H9 (cell line): ENCODE data around the gene PRR5L. TPM values are rescaled to one million over a fixed set of nuclear protein-coding genes. Genes with fewer than 3 reads are reported as not detected.

Experiments used
- DNase-seq: peaks from one replicate; pipeline ENCODE4 v3.0.0-alpha.2; 2017
- H2AFZ ChIP-seq: one replicate; pipeline ENCODE4 v1.6.1; 2013; ENCODE audit warnings: mild to moderate bottlenecking, low read length, control low read depth, moderate library complexity
- H2AK5ac ChIP-seq: 2 replicates; pipeline ENCODE4 v1.6.1; 2013; ENCODE audit warnings: low read length, control low read depth, mixed read lengths; ENCODE audit not compliant: insufficient read length
- H2BK120ac ChIP-seq: one replicate; pipeline ENCODE4 v1.6.1; 2013; ENCODE audit warnings: low read depth, mild to moderate bottlenecking, low read length, control low read depth, inconsistent platforms; ENCODE audit not compliant: poor library complexity, severe bottlenecking
- H2BK12ac ChIP-seq: 2 replicates; pipeline ENCODE4 v1.6.1; 2013; ENCODE audit warnings: low read length, control low read depth, mixed read lengths, low read depth; ENCODE audit not compliant: insufficient read length
- H2BK15ac ChIP-seq: 2 replicates; pipeline ENCODE4 v1.6.1; 2013; ENCODE audit warnings: low read depth, low read length, control low read depth
- H2BK20ac ChIP-seq: one replicate; pipeline ENCODE4 v1.6.1; 2013; ENCODE audit warnings: low read depth, mild to moderate bottlenecking, low read length, control low read depth, inconsistent platforms; ENCODE audit not compliant: poor library complexity, severe bottlenecking
- H2BK5ac ChIP-seq: 2 replicates; pipeline ENCODE4 v1.6.1; 2013; ENCODE audit warnings: low read length, control low read depth, mixed read lengths; ENCODE audit not compliant: insufficient read length
- H3K14ac ChIP-seq: 2 replicates; pipeline ENCODE4 v1.6.1; 2013; ENCODE audit warnings: low read length, control low read depth; ENCODE audit not compliant: insufficient read depth
- H3K18ac ChIP-seq: 2 replicates; pipeline ENCODE4 v1.6.1; 2013; ENCODE audit warnings: low read depth, mild to moderate bottlenecking, mixed read lengths, low read length, control low read depth; ENCODE audit not compliant: insufficient read length
- H3K23ac ChIP-seq: 2 replicates; pipeline ENCODE4 v1.6.1; 2013; ENCODE audit warnings: low read length, control low read depth, mixed read lengths, low read depth; ENCODE audit not compliant: insufficient read length
- H3K23me2 ChIP-seq: 2 replicates; pipeline ENCODE4 v1.6.1; 2013; ENCODE audit warnings: low read depth, mild to moderate bottlenecking, mixed read lengths, low read length, control low read depth; ENCODE audit not compliant: insufficient read length, poor library complexity, severe bottlenecking
- H3K27ac ChIP-seq: 2 replicates; pipeline ENCODE4 v1.5.1; 2013; ENCODE audit warnings: low read length, control low read depth, mixed read lengths, low read depth; ENCODE audit not compliant: insufficient read length
- H3K27me3 ChIP-seq: 2 replicates; pipeline ENCODE4 v1.6.1; 2013; ENCODE audit warnings: low read length, control low read depth, inconsistent platforms; ENCODE audit not compliant: insufficient read depth
- H3K4ac ChIP-seq: 2 replicates; pipeline ENCODE4 v1.6.1; 2013; ENCODE audit warnings: low read depth, mild to moderate bottlenecking, control low read depth, inconsistent platforms, low read length, moderate library complexity
- H3K4me1 ChIP-seq: 2 replicates; pipeline ENCODE4 v1.6.1; 2013; ENCODE audit warnings: low read length, control low read depth, inconsistent platforms; ENCODE audit not compliant: insufficient read depth
- H3K4me2 ChIP-seq: 2 replicates; pipeline ENCODE4 v1.6.1; 2013; ENCODE audit warnings: low read length, control low read depth, mixed read lengths; ENCODE audit not compliant: insufficient read length, insufficient read depth
- H3K56ac ChIP-seq: 2 replicates; pipeline ENCODE4 v1.6.1; 2013; ENCODE audit warnings: low read depth, mild to moderate bottlenecking, mixed read lengths, low read length, control low read depth; ENCODE audit not compliant: insufficient read length
- H3K79me1 ChIP-seq: 2 replicates; pipeline ENCODE4 v1.6.1; 2013; ENCODE audit warnings: low read depth, mild to moderate bottlenecking, moderate library complexity, low read length, control low read depth, inconsistent platforms; ENCODE audit not compliant: insufficient read depth, poor library complexity, severe bottlenecking
- H3K79me2 ChIP-seq: 2 replicates; pipeline ENCODE4 v1.6.1; 2013; ENCODE audit warnings: low read length, control low read depth, inconsistent platforms; ENCODE audit not compliant: insufficient read depth
- H3K9ac ChIP-seq: 2 replicates; pipeline ENCODE4 v1.6.1; 2013; ENCODE audit warnings: low read length, control low read depth, mixed read lengths; ENCODE audit not compliant: insufficient read length; ENCODE audit errors: extremely low read depth
- H3K9me3 ChIP-seq: one replicate; pipeline ENCODE4 v1.6.1; 2013; ENCODE audit warnings: low read depth, low read length, inconsistent platforms; ENCODE audit not compliant: control insufficient read depth
- H3T11ph ChIP-seq: one replicate; pipeline ENCODE4 v1.6.1; 2013; ENCODE audit warnings: mild to moderate bottlenecking, low read length, control low read depth, inconsistent platforms
- H4K20me1 ChIP-seq: one replicate; pipeline ENCODE4 v1.6.1; 2013; ENCODE audit not compliant: control insufficient read depth, insufficient read length, insufficient read depth
- H4K5ac ChIP-seq: 2 replicates; pipeline ENCODE4 v1.6.1; 2013; ENCODE audit warnings: low read depth, mild to moderate bottlenecking, mixed read lengths, low read length, control low read depth; ENCODE audit not compliant: insufficient read length
- H4K8ac ChIP-seq: replicated peaks from 2 replicates; pipeline ENCODE4 v1.6.1; 2013; ENCODE audit warnings: low read length, control low read depth, mixed read lengths, low read depth; ENCODE audit not compliant: insufficient read length
- H4K91ac ChIP-seq: 2 replicates; pipeline ENCODE4 v1.6.1; 2013; ENCODE audit warnings: low read depth, mild to moderate bottlenecking, moderate library complexity, mixed read lengths, low read length, control low read depth; ENCODE audit not compliant: insufficient read length
- H3K27ac Mint-ChIP-seq, 3 experiments: 2 replicates in 2 of 3; 3 replicates in 1 of 3; pipeline ENCODE4 v1.8.0; 2020 to 2021; ENCODE audit warnings: mixed read lengths in 3 of 3, mild to moderate bottlenecking in 1 of 3, moderate library complexity in 1 of 3
- H3K27me3 Mint-ChIP-seq: 2 replicates; pipeline ENCODE4 v1.8.0; 2021; ENCODE audit warnings: low read depth, mild to moderate bottlenecking, moderate library complexity, mixed read lengths
- H3K36me3 Mint-ChIP-seq, 3 experiments: 2 replicates in 2 of 3; 3 replicates in 1 of 3; pipeline ENCODE4 v1.8.0; 2020 to 2021; ENCODE audit warnings: low read depth in 3 of 3, mixed read lengths in 3 of 3; ENCODE audit not compliant: insufficient read depth in 1 of 3
- H3K4me1 Mint-ChIP-seq, 2 experiments: 2 replicates each; pipeline ENCODE4 v1.8.0; 2020; ENCODE audit warnings: mixed read lengths in 2 of 2
- H3K4me3 Mint-ChIP-seq, 2 experiments: 2 replicates in 1 of 2; 3 replicates in 1 of 2; pipeline ENCODE4 v1.8.0; 2020 to 2021; ENCODE audit warnings: mild to moderate bottlenecking in 2 of 2, mixed read lengths in 2 of 2, moderate library complexity in 1 of 2
- H3K9me3 Mint-ChIP-seq, 2 experiments: 2 replicates in 1 of 2; 3 replicates in 1 of 2; pipeline ENCODE4 v1.8.0; 2020; ENCODE audit warnings: mild to moderate bottlenecking in 2 of 2, mixed read lengths in 2 of 2, moderate library complexity in 1 of 2
- WGBS: extraction: QIAGEN DNeasy Blood & Tissue Kit; methylation state at CpG from one replicate; pipeline ENCODE4 v1.1.7; 2013; ENCODE audit warnings: missing lambda C conversion rate, low lambda C conversion rate, mixed read lengths; ENCODE audit not compliant: insufficient read length; ENCODE audit errors: extremely low coverage; 5-methylcytosine and 5-hydroxymethylcytosine counted together
- total RNA-seq: library from RNA; stranded (reverse); gene quantifications from 2 replicates; pipeline ENCODE4 v1.2.1, GENCODE V29; 2021
- TF ChIP-seq, protein P1 (sequence below): fragments of 200-600 bp; sonication (generic); conservative IDR thresholded peaks from 3 replicates; pipeline ENCODE4 v1.8.0; 2021; ENCODE audit warnings: antibody characterized with exemption, mild to moderate bottlenecking

Gene PRR5L
- total RNA-seq, 1 experiment from 2014 or later, result 5.6 TPM

GRCh38 chr11:36443661-36444060, 147.6 kb downstream of the PRR5L start:
- Histone ChIP-seq H3K79me1 (no peaks in the 10 kb centered on the region), H2BK20ac (no peak overlapping the region), H3T11ph (no peak overlapping the region), H2BK12ac (no peak overlapping the region), H3K4me1 (no peaks in the 10 kb centered on the region), H4K91ac (no peak overlapping the region), H3K9me3 (no peaks in the 10 kb centered on the region), H3K14ac (no peak overlapping the region), H2AFZ (no peak overlapping the region), H4K8ac (no peak overlapping the region), H4K5ac (no peak overlapping the region), H2AK5ac (no peak overlapping the region), H2BK120ac (no peak overlapping the region), H2BK15ac (no peak overlapping the region), H3K18ac (no peak overlapping the region), H3K9ac (no peak overlapping the region), H3K4me2 (no peak overlapping the region), H3K23me2 (no peaks in the 10 kb centered on the region), H3K4ac (no peak overlapping the region), H3K27me3 (no peaks in the 10 kb centered on the region), H3K27ac (no peak overlapping the region), H3K56ac (no peak overlapping the region), H4K20me1 (no peaks in the 10 kb centered on the region), H3K23ac (no peak overlapping the region), H3K79me2 (no peaks in the 10 kb centered on the region), H2BK5ac (no peak overlapping the region)
- WGBS, result no CpG with 5 or more reads among the region's 2 CpGs
- DNase-seq, result no peak
- Mint-ChIP-seq H3K9me3 (peaks cover 0 to 2% of the 10 kb centered on the region in 2 experiments; a peak in 2 of 5 replicates), H3K4me3 (no peak overlapping the region), H3K27ac (no peak overlapping the region), H3K36me3 (peaks cover 0 to 13% (median 7%) of the 10 kb centered on the region in 3 experiments; a peak in 4 of 7 replicates), H3K27me3 (no peaks in the 10 kb centered on the region), H3K4me1 (peaks cover 2 to 9% of the 10 kb centered on the region in 2 experiments; a peak in 3 of 4 replicates)
- TF ChIP-seq, protein P1, sequence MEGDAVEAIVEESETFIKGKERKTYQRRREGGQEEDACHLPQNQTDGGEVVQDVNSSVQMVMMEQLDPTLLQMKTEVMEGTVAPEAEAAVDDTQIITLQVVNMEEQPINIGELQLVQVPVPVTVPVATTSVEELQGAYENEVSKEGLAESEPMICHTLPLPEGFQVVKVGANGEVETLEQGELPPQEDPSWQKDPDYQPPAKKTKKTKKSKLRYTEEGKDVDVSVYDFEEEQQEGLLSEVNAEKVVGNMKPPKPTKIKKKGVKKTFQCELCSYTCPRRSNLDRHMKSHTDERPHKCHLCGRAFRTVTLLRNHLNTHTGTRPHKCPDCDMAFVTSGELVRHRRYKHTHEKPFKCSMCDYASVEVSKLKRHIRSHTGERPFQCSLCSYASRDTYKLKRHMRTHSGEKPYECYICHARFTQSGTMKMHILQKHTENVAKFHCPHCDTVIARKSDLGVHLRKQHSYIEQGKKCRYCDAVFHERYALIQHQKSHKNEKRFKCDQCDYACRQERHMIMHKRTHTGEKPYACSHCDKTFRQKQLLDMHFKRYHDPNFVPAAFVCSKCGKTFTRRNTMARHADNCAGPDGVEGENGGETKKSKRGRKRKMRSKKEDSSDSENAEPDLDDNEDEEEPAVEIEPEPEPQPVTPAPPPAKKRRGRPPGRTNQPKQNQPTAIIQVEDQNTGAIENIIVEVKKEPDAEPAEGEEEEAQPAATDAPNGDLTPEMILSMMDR, result no peak
